ENCODE measurements around the gene DIDO1. TPM values are rescaled to one million over a fixed set of nuclear protein-coding genes. Genes with fewer than 3 reads are reported as not detected.
A peak's percentile ranks its signal among the peaks of the same experiment; 100 is the strongest.

DIDO1 gene
- total and polyA plus RNA-seq, 2 of the 13 experiments (the other 11 are each of a cell fraction or from before 2014, with no cell fraction given), result 75.0 to 75.1 TPM

DNA sequence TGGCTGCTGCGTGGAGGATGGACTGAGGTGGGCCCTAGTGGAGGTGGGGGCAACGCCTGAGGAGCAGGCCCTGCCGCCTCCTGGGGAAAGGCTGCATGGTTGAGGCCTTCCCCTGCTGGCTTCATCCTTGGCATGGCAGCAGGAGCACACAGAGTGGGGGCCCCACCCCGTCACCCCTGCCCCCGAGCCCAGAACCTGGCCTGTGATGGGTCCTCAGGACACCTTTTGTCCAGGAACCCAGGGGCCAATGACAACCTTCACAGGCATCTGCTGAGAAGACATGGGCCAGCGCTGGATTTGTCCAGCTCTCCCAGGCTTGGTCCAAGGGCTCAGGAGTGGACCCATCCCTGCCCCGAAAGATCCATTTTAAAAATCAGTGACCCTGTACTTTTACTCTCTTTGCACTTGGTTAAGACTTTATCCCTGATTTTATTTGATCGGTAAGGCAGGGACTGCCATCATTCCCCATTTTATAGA, 25.6 kb upstream of the DIDO1 start (continued):
- TF ChIP-seq, protein P1, sequence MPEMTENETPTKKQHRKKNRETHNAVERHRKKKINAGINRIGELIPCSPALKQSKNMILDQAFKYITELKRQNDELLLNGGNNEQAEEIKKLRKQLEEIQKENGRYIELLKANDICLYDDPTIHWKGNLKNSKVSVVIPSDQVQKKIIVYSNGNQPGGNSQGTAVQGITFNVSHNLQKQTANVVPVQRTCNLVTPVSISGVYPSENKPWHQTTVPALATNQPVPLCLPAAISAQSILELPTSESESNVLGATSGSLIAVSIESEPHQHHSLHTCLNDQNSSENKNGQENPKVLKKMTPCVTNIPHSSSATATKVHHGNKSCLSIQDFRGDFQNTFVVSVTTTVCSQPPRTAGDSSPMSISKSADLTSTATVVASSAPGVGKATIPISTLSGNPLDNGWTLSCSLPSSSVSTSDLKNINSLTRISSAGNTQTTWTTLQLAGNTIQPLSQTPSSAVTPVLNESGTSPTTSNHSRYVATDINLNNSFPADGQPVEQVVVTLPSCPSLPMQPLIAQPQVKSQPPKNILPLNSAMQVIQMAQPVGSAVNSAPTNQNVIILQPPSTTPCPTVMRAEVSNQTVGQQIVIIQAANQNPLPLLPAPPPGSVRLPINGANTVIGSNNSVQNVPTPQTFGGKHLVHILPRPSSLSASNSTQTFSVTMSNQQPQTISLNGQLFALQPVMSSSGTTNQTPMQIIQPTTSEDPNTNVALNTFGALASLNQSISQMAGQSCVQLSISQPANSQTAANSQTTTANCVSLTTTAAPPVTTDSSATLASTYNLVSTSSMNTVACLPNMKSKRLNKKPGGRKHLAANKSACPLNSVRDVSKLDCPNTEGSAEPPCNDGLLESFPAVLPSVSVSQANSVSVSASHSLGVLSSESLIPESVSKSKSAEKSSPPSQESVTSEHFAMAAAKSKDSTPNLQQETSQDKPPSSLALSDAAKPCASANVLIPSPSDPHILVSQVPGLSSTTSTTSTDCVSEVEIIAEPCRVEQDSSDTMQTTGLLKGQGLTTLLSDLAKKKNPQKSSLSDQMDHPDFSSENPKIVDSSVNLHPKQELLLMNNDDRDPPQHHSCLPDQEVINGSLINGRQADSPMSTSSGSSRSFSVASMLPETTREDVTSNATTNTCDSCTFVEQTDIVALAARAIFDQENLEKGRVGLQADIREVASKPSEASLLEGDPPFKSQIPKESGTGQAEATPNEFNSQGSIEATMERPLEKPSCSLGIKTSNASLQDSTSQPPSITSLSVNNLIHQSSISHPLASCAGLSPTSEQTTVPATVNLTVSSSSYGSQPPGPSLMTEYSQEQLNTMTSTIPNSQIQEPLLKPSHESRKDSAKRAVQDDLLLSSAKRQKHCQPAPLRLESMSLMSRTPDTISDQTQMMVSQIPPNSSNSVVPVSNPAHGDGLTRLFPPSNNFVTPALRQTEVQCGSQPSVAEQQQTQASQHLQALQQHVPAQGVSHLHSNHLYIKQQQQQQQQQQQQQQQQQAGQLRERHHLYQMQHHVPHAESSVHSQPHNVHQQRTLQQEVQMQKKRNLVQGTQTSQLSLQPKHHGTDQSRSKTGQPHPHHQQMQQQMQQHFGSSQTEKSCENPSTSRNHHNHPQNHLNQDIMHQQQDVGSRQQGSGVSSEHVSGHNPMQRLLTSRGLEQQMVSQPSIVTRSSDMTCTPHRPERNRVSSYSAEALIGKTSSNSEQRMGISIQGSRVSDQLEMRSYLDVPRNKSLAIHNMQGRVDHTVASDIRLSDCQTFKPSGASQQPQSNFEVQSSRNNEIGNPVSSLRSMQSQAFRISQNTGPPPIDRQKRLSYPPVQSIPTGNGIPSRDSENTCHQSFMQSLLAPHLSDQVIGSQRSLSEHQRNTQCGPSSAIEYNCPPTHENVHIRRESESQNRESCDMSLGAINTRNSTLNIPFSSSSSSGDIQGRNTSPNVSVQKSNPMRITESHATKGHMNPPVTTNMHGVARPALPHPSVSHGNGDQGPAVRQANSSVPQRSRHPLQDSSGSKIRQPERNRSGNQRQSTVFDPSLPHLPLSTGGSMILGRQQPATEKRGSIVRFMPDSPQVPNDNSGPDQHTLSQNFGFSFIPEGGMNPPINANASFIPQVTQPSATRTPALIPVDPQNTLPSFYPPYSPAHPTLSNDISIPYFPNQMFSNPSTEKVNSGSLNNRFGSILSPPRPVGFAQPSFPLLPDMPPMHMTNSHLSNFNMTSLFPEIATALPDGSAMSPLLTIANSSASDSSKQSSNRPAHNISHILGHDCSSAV (CRISPR knock-in tag; IDR thresholded peaks at IDR 0.05; ENCODE audit: borderline replicate concordance), result no peak
- TF ChIP-seq POLR2AphosphoS5 (IDR thresholded peaks at IDR 0.05; ENCODE audit: low read depth, low read length), result no peak
- TF ChIP-seq MATR3 (CRISPR knock-in tag; IDR thresholded peaks at IDR 0.05), result no peak
- TF ChIP-seq, protein P2, sequence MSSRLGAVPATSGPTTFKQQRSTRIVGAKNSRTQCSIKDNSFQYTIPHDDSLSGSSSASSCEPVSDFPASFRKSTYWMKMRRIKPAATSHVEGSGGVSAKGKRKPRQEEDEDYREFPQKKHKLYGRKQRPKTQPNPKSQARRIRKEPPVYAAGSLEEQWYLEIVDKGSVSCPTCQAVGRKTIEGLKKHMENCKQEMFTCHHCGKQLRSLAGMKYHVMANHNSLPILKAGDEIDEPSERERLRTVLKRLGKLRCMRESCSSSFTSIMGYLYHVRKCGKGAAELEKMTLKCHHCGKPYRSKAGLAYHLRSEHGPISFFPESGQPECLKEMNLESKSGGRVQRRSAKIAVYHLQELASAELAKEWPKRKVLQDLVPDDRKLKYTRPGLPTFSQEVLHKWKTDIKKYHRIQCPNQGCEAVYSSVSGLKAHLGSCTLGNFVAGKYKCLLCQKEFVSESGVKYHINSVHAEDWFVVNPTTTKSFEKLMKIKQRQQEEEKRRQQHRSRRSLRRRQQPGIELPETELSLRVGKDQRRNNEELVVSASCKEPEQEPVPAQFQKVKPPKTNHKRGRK (CRISPR knock-in tag; IDR thresholded peaks at IDR 0.05), result peak; percentile 70; the same call in 1 of the 2 replicates
- TF ChIP-seq RBM22 (optimal IDR thresholded peaks at IDR 0.05; ENCODE audit: low read length), result peak; percentile 46
- no peak for TF ChIP-seq HNRNPL (IDR thresholded peaks at IDR 0.05; ENCODE audit: low read depth, low read length)
- no peak for TF ChIP-seq THYN1 (CRISPR knock-in tag; IDR thresholded peaks at IDR 0.05; ENCODE audit: borderline replicate concordance, low read depth)
- TF ChIP-seq ATF7 (IDR thresholded peaks at IDR 0.05), result no peak
- no peak for TF ChIP-seq ATF7 (CRISPR knock-in tag; IDR thresholded peaks at IDR 0.05)
- TF ChIP-seq SUZ12 (IDR thresholded peaks at IDR 0.05; ENCODE audit: low read depth, low read length), result no peak
- TF ChIP-seq MAFK (conservative IDR thresholded peaks at IDR 0.05 in 1 of 2, IDR thresholded peaks at IDR 0.05 in 1 of 2; ENCODE audit: low read length in 2 of 2), result no peak
- TF ChIP-seq ISL2 (CRISPR knock-in tag; IDR thresholded peaks at IDR 0.05), result no peak
- TF ChIP-seq, protein P3, sequence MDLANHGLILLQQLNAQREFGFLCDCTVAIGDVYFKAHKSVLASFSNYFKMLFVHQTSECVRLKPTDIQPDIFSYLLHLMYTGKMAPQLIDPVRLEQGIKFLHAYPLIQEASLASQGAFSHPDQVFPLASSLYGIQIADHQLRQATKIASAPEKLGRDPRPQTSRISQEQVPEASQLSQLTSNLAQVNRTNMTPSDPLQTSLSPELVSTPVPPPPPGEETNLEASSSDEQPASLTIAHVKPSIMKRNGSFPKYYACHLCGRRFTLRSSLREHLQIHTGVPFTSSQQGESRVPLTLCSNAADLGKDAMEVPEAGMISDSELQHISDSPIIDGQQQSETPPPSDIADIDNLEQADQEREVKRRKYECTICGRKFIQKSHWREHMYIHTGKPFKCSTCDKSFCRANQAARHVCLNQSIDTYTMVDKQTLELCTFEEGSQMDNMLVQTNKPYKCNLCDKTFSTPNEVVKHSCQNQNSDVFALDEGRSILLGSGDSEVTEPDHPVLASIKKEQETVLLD (CRISPR knock-in tag; IDR thresholded peaks at IDR 0.05; ENCODE audit: low read depth), result no peak
- TF ChIP-seq SP4 (CRISPR knock-in tag; IDR thresholded peaks at IDR 0.05), result no peak
- no peak for TF ChIP-seq KAT8 (CRISPR knock-in tag; IDR thresholded peaks at IDR 0.05)
- TF ChIP-seq KDM4B (CRISPR knock-in tag; IDR thresholded peaks at IDR 0.05), result no peak
- peak; percentile 46; the same call in 1 of the 2 replicates for TF ChIP-seq ZNF768 (CRISPR knock-in tag; IDR thresholded peaks at IDR 0.05)
- no peak for TF ChIP-seq PRMT3 (CRISPR knock-in tag; IDR thresholded peaks at IDR 0.05; ENCODE audit: borderline replicate concordance, low read depth)
- TF ChIP-seq, protein P4, sequence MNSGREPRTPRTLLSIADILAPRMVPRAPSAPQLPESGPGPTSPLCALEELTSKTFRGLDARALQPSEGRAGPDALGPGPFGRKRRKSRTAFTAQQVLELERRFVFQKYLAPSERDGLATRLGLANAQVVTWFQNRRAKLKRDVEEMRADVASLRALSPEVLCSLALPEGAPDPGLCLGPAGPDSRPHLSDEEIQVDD (CRISPR knock-in tag; IDR thresholded peaks at IDR 0.05; ENCODE audit: borderline replicate concordance), result no peak
- no peak for TF ChIP-seq YEATS4 (CRISPR knock-in tag; IDR thresholded peaks at IDR 0.05; ENCODE audit: borderline replicate concordance)

Measured in HepG2 (cell line).